Measurements from ENCODE around the gene THRAP3. TPM values are rescaled to one million over a fixed set of nuclear protein-coding genes. Genes with fewer than 3 reads are reported as not detected.

THRAP3 gene
- total RNA-seq, 2 donors from 2014 or later, result 81.0 to 103 TPM

DNA sequence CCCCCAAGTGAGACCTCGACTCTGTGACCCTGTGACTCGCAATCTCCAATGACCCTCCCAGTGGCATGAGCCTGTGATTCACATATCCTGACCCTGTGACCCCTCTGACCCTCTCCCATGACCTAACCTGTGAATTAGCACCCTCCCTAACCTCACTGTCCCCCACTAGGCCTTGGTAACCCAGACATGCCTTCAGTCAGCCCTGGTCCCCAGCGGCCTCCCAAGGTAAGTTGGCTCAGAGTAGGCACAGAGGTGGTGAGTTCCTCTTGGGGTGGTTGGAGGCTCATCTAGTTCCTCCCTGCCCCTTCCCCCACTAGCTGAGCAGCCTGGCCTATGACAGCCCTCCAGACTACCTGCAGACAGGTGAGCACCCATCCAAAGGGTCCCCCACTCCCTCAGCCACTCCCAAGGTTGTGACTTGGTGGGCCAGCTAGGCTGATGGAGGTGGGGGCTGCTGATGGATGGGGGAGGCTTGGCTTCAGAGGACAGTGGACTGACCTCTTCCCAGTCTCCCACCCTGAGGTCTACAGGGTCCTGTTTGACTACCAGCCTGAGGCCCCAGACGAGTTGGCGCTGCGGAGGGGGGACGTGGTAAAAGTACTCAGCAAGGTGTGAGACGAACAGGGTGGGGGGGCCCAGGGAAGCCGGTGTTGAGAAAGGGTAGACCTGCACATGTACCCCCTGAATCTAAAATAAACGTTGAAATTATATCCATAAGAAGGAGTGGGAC, 83.5 kb downstream of the THRAP3 start:
- intact Hi-C loops (cut with DNase I), result no loop called here
- Histone ChIP-seq H3K9me3 (no peaks in the 10 kb centered on the region), H3K4me3 (peak overlapping the region; percentile 94), H3K27me3 (no peaks in the 10 kb centered on the region), H3K4me1 (peaks cover 4% of the 10 kb centered on the region), H3K36me3 (no peaks in the 10 kb centered on the region), H3K27ac (no peak overlapping the region), H3K9ac (ENCODE audit: low read depth in 2 of 2, low read length in 2 of 2) (peak overlapping the region in 1 of 2 donors; percentile 76)
- TF ChIP-seq, protein P1, sequence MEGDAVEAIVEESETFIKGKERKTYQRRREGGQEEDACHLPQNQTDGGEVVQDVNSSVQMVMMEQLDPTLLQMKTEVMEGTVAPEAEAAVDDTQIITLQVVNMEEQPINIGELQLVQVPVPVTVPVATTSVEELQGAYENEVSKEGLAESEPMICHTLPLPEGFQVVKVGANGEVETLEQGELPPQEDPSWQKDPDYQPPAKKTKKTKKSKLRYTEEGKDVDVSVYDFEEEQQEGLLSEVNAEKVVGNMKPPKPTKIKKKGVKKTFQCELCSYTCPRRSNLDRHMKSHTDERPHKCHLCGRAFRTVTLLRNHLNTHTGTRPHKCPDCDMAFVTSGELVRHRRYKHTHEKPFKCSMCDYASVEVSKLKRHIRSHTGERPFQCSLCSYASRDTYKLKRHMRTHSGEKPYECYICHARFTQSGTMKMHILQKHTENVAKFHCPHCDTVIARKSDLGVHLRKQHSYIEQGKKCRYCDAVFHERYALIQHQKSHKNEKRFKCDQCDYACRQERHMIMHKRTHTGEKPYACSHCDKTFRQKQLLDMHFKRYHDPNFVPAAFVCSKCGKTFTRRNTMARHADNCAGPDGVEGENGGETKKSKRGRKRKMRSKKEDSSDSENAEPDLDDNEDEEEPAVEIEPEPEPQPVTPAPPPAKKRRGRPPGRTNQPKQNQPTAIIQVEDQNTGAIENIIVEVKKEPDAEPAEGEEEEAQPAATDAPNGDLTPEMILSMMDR (IDR thresholded peaks at IDR 0.05), result no peak
- DNase-seq, result no peak

DNA sequence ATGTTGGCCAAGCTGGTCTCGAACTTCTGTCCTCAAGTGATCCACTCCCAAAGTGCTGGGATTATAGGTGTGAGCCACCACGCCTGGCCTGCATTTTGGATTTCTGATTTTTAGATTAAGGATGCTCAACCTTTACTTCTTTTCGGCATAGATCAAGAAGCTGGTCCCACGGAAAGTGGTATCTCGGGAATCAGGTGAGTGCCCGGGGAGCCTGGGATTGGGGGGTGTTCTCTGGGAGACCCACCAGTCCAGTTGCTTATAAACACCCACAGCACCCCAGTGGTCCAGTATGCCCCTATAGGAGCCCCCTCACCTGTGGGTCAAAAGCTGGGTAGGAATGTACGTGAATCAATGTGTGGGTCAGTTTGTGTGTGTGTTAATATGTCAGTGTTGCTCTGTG, 85.2 kb downstream of the THRAP3 start:
- Histone ChIP-seq H3K36me3 (no peaks in the 10 kb centered on the region), H3K4me1 (peaks cover 4% of the 10 kb centered on the region), H3K27me3 (no peaks in the 10 kb centered on the region), H3K27ac (no peak overlapping the region), H3K4me3 (no peak overlapping the region), H3K9me3 (no peaks in the 10 kb centered on the region), H3K9ac (ENCODE audit: low read depth in 2 of 2, low read length in 2 of 2) (no peak overlapping the region)
- TF ChIP-seq, protein P1 (IDR thresholded peaks at IDR 0.05), result no peak
- intact Hi-C loops (cut with DNase I), result no loop called here
- DNase-seq, result no peak

DNA sequence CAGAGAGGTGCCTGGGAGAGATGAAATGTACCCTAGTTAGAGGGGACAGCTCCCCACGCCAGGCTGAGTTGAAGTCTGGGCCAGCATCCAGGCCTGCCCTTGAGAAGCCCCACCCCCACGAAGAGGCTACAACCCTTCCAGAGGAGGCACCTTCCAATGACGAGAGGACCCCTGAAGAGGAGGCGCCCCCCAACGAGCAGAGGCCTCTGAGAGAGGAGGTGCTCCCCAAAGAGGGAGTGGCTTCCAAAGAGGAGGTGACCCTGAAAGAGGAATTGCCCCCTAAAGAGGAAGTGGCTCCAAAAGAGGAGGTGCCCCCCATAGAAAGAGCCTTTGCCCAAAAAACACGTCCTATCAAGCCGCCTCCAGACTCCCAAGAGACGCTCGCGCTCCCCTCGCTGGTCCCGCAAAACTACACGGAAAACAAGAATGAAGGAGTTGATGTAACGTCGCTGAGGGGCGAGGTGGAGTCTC, 96.1 kb downstream of the THRAP3 start:
- no peaks in the 10 kb centered on the region for H3K27me3 ChIP-seq
- TF ChIP-seq, protein P1 (IDR thresholded peaks at IDR 0.05), result no peak
- no peak for DNase-seq
- no peaks in the 10 kb centered on the region for H3K36me3 ChIP-seq
- H3K9ac ChIP-seq (ENCODE audit: low read depth in 2 of 2, low read length in 2 of 2), result peak overlapping the region in 1 of 2 donors; percentile 57
- intact Hi-C loops (cut with DNase I), result no loop called here
- no peak overlapping the region for H3K27ac ChIP-seq
- H3K4me3 ChIP-seq, result peak overlapping the region; percentile 14
- H3K9me3 ChIP-seq, result no peaks in the 10 kb centered on the region
- H3K4me1 ChIP-seq, result peaks cover 14% of the 10 kb centered on the region

DNA sequence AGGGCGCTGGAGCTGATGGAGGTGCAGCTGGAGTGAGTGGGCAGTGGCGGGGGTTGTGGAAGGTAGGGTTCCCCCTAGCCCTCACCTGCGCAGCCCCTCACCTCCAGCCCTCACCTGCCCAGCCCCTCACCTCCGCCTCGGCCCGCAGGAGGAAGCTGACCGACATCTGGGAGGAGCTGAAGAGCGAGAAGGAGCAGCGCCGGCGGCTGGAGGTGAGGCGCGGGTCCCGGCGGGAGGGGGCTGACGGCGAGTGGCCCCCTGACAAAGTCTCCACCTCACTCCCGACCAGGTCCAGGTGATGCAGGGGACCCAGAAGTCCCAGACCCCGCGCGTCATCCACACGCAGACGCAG, 96.5 kb downstream of the THRAP3 start:
- H3K4me3 ChIP-seq, result peak overlapping the region; percentile 14
- TF ChIP-seq, protein P1 (IDR thresholded peaks at IDR 0.05), result no peak
- H3K9ac ChIP-seq (ENCODE audit: low read depth in 2 of 2, low read length in 2 of 2), result peak overlapping the region; percentile 26 to 57

DNA sequence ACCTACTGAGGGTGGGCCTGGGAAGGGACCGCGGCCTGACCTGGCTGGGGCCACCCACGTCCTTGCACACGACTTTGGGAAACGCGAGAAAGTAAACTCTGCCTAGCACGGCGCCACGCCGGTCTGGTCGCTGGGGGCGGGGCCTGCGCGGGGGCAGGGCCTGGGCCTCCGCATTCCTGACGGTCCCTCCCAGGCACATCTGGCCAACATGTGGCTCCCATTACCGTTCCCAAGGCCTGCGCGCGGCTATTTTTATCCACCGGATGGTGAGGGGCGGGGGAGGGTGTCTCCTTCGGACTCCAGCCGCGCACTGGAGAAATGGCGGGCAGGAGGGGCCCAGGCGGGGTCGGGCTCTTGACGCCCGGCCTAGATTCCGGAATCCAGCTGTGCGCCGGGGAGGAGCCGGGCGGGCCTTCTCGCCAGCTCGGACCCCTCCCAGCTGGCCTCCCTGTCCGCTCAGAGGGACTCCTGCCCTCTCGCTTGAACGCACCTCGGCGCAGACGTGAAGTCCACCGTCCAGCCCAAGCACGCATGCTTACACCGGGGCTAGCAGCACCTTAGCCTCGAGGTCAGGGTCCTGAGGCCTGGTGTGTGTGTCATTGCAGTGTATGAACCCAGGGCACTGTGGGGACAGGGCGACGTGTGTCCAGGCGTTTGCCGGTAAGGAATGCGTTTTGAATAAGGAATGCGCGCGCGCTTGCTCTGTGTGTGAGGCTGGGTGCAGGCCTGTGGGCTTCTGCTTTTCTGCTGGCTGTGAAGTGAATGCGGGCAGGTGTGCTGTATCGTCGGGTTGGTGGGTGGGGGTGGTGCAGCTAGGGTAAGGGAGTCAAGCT, 97.1 kb downstream of the THRAP3 start:
- H3K4me3 ChIP-seq, result peak overlapping the region; percentile 14
- TF ChIP-seq, protein P1 (IDR thresholded peaks at IDR 0.05), result no peak
- no peaks in the 10 kb centered on the region for H3K27me3 ChIP-seq
- no peak overlapping the region for H3K27ac ChIP-seq
- no peaks in the 10 kb centered on the region for H3K36me3 ChIP-seq
- peaks cover 14% of the 10 kb centered on the region for H3K4me1 ChIP-seq
- H3K9ac ChIP-seq (ENCODE audit: low read depth in 2 of 2, low read length in 2 of 2), result peak overlapping the region; percentile 26 to 42
- intact Hi-C loops (cut with DNase I), result no loop called here
- H3K9me3 ChIP-seq, result no peaks in the 10 kb centered on the region
- DNase-seq, result peak; percentile 57

More for the DNA sequence above, 96.5 kb downstream of the THRAP3 start:
- no peak overlapping the region for H3K27ac ChIP-seq
- H3K27me3 ChIP-seq, result no peaks in the 10 kb centered on the region
- H3K9me3 ChIP-seq, result no peaks in the 10 kb centered on the region
- peaks cover 14% of the 10 kb centered on the region for H3K4me1 ChIP-seq
- intact Hi-C loops (cut with DNase I), result no loop called here
- DNase-seq, result no peak
- no peaks in the 10 kb centered on the region for H3K36me3 ChIP-seq
